Osteoblast (primary cell): ENCODE data around the gene HYAL3. TPM values are rescaled to one million over a fixed set of nuclear protein-coding genes. Genes with fewer than 3 reads are reported as not detected.

ENCODE experiments used
- DNase-seq: peaks from one replicate; pipeline ENCODE4 v3.0.0; 2011; ENCODE audit warnings: low spot score, mixed read lengths; ENCODE audit not compliant: insufficient read length; ENCODE audit errors: missing footprints
- H2AFZ ChIP-seq: 2 replicates; pipeline ENCODE4 v1.6.0; 2011; ENCODE audit warnings: mild to moderate bottlenecking, low read length
- H3K27ac ChIP-seq: 2 replicates; pipeline ENCODE4 v1.5.1; 2011; ENCODE audit warnings: mild to moderate bottlenecking, low read depth, low read length, moderate library complexity
- H3K27me3 ChIP-seq: 2 replicates; pipeline ENCODE4 v1.6.0; 2012; ENCODE audit warnings: mild to moderate bottlenecking, control low read depth, inconsistent platforms, low read length, moderate library complexity; ENCODE audit not compliant: insufficient read depth
- H3K36me3 ChIP-seq: 2 replicates; pipeline ENCODE4 v1.5.1; 2011; ENCODE audit warnings: mild to moderate bottlenecking, low read length, control low read depth, moderate library complexity; ENCODE audit not compliant: insufficient read depth
- H3K4me1 ChIP-seq: 2 replicates; pipeline ENCODE4 v1.5.1; 2011; ENCODE audit warnings: mild to moderate bottlenecking, low read length, control low read depth, moderate library complexity; ENCODE audit not compliant: insufficient read depth
- H3K4me2 ChIP-seq: 2 replicates; pipeline ENCODE4 v1.6.0; 2011; ENCODE audit warnings: mild to moderate bottlenecking, low read length; ENCODE audit not compliant: insufficient read depth
- H3K4me3 ChIP-seq: fragments of 200-600 bp; sonication (generic); 3 replicates; pipeline ENCODE4 v1.5.1; 2012; ENCODE audit warnings: mild to moderate bottlenecking, low read length, inconsistent platforms; ENCODE audit not compliant: insufficient read depth
- H3K79me2 ChIP-seq: 2 replicates; pipeline ENCODE4 v1.6.0; 2012; ENCODE audit warnings: mild to moderate bottlenecking, low read length, control low read depth, inconsistent platforms; ENCODE audit not compliant: insufficient read depth
- H3K9me3 ChIP-seq: 2 replicates; pipeline ENCODE4 v1.5.1; 2011; ENCODE audit warnings: low read depth, low read length, control low read depth
- H4K20me1 ChIP-seq: 2 replicates; pipeline ENCODE4 v1.6.0; 2012; ENCODE audit warnings: mild to moderate bottlenecking, low read length, control low read depth; ENCODE audit not compliant: insufficient read depth
- CTCF ChIP-seq: IDR thresholded peaks from 2 replicates; pipeline ENCODE4 v1.5.1; 2011; ENCODE audit warnings: mild to moderate bottlenecking, low read depth, low read length, moderate library complexity; ENCODE audit errors: extremely low read depth
- total RNA-seq: library from RNA; depleted of rRNA; stranded (reverse); fragments of >200 nt; gene quantifications from 2 replicates; pipeline ENCODE4 v1.2.3, GENCODE V29; 2012

HYAL3 gene
- total RNA-seq, 1 donor, result 1.8 TPM

- Histone ChIP-seq H3K27ac (peak overlapping the region; percentile 85), H3K4me3 (peak overlapping the region; percentile 78), H3K79me2 (peaks cover 12% of the 10 kb centered on the region), H3K9me3 (no peaks in the 10 kb centered on the region), H4K20me1 (no peaks in the 10 kb centered on the region), H3K27me3 (no peaks in the 10 kb centered on the region), H3K4me1 (peaks cover 21% of the 10 kb centered on the region), H2AFZ (no peak overlapping the region), H3K36me3 (no peaks in the 10 kb centered on the region), H3K4me2 (peak overlapping the region; percentile 85)
- no peak for DNase-seq
- TF ChIP-seq CTCF, result no peak
These were observed 1.6 kb upstream of the HYAL3 start for GRCh38 chr3:50300681-50301254.

- H3K4me2 ChIP-seq, result peak overlapping the region; percentile 85
- DNase-seq, result peak; percentile 89
- peak overlapping the region; percentile 85 for H3K27ac ChIP-seq
These were observed 900 bp upstream of the HYAL3 start for GRCh38 chr3:50299929-50300680.

DNA sequence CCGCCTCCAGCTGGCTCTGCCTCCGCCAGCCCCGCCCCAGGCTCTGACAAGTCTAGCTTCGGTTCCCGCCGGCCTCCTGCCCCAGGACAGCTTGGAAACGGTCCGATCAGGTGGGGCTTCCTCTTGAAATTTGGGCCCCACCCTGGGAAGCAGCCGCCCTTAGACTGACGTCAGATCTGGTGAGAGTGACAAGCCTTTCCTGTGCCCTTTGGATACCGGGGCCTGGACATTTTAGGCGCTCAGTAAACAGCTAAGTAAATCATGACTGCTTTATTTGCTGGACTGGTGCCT is 378 bp upstream of the HYAL3 start:
- TF ChIP-seq CTCF, result no peak
- no peaks in the 10 kb centered on the region for H4K20me1 ChIP-seq
- H3K27me3 ChIP-seq, result no peaks in the 10 kb centered on the region
- peaks cover 12% of the 10 kb centered on the region for H3K79me2 ChIP-seq
- H3K4me2 ChIP-seq, result peak overlapping the region; percentile 85
- no peaks in the 10 kb centered on the region for H3K36me3 ChIP-seq
- H3K4me3 ChIP-seq, result peak overlapping the region; percentile 78
- DNase-seq, result no peak
- H3K27ac ChIP-seq, result peak overlapping the region; percentile 85
- peak overlapping the region; percentile 85 for H2AFZ ChIP-seq
- no peaks in the 10 kb centered on the region for H3K9me3 ChIP-seq
- peaks cover 21% of the 10 kb centered on the region for H3K4me1 ChIP-seq

More at GRCh38 chr3:50299929-50300680, 900 bp upstream of the HYAL3 start:
- Histone ChIP-seq H4K20me1 (no peaks in the 10 kb centered on the region), H3K27me3 (no peaks in the 10 kb centered on the region), H3K4me1 (peaks cover 21% of the 10 kb centered on the region), H3K36me3 (no peaks in the 10 kb centered on the region), H3K4me3 (peak overlapping the region; percentile 78), H2AFZ (peak overlapping the region; percentile 85), H3K79me2 (peaks cover 12% of the 10 kb centered on the region), H3K9me3 (no peaks in the 10 kb centered on the region)
- no peak for TF ChIP-seq CTCF

DNA sequence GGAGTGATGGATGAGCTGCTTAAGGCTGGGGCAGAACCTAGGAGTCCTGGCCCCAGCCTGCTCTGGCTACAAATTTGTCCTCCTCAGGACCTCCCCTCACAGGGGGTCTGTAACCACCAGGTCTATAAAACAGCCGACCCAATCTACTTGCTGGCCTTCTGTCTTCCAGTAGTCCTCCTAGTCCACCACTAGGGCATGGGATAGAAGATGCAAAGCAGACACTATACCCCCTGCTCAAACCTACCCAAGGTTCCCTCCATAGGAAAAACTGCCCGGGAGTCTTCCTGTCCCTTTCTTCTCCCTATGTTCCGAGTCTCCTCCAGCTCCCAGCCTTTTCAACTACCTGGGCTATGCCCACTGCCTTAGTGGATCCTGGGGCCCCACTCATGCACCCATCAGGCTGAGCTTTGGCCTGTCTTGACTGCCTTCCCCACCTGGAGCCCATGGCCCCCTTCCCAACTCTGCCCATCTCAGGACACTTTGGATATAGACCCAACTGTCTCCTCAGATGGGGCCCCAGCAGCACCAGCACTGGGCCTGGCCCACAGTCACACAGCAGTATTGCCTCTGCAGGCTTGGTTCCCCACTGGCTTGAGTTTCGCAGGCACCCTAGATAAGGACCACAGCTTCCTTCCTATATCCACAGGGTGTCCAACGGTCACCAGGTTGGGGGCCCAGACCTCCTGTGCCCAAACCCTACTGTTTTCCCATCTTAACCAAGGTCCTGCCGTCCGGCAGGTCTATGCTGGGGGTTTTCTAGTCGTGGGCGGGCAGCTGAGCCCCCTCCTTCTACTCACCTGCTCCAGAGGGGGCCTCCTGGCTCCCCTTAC is 1.1 kb downstream of the HYAL3 start:
- Histone ChIP-seq H3K79me2 (peaks cover 12% of the 10 kb centered on the region), H3K9me3 (no peaks in the 10 kb centered on the region), H3K27me3 (no peaks in the 10 kb centered on the region), H2AFZ (no peak overlapping the region), H3K4me2 (peak overlapping the region; percentile 86), H4K20me1 (no peaks in the 10 kb centered on the region), H3K4me3 (peak overlapping the region; percentile 78), H3K4me1 (peaks cover 21% of the 10 kb centered on the region), H3K36me3 (no peaks in the 10 kb centered on the region), H3K27ac (peak overlapping the region; percentile 54)
- TF ChIP-seq CTCF, result peak; percentile 32
- DNase-seq, result peak; percentile 92
